ENCODE data around the gene RAP2A. TPM values are rescaled to one million over a fixed set of nuclear protein-coding genes. Genes with fewer than 3 reads are reported as not detected.

The RAP2A gene
- total RNA-seq, 1 experiment from 2014 or later = 43.6 TPM

- CTCF ChIA-PET = no interaction called here
- Histone ChIP-seq H3K27me3 (replicated peaks; ENCODE audit: insufficient read depth, low read depth, low read length, poor library complexity) (peaks cover 5% of the 10 kb centered on the region), H3K4me3 (ENCODE audit: low read depth, low read length, poor library complexity, severe bottlenecking) (no peak overlapping the region), H3K27ac (ENCODE audit: low read depth, low read length, poor library complexity, severe bottlenecking) (no peak overlapping the region), H3K4me1 (ENCODE audit: insufficient read depth, low read length, poor library complexity, severe bottlenecking) (no peaks in the 10 kb centered on the region), H3K9me3 (ENCODE audit: low read depth, low read length, poor library complexity, severe bottlenecking) (no peaks in the 10 kb centered on the region), H3K36me3 (ENCODE audit: insufficient read depth, low read length, poor library complexity, severe bottlenecking) (no peaks in the 10 kb centered on the region)
- no TSS peak for BruUV-seq (replicated peaks)
- TF ChIP-seq EZH2 (IDR thresholded peaks at IDR 0.05; ENCODE audit: borderline replicate concordance, low read depth, low read length, poor library complexity, severe bottlenecking) (no peak), CTCF (conservative IDR thresholded peaks at IDR 0.05; ENCODE audit: low read depth, low read length) (no peak)
- no peak for DNase-seq (ENCODE audit: low spot score)
- POLR2A ChIA-PET (ENCODE audit: low non-redundant PET) = no interaction called here
- intact Hi-C loops (cut with micrococcal nuclease; ENCODE audit: unreplicated experiment) = no loop called here
These were observed 25.0 kb upstream of the RAP2A start for GRCh38 chr13:97408938-97409337.

GRCh38 chr13:97411984-97412383 is 22.0 kb upstream of the RAP2A start:
- H3K27me3 ChIP-seq (replicated peaks; ENCODE audit: insufficient read depth, low read depth, low read length, poor library complexity) = peaks cover 5% of the 10 kb centered on the region
- no peaks in the 10 kb centered on the region for H3K36me3 ChIP-seq (ENCODE audit: insufficient read depth, low read length, poor library complexity, severe bottlenecking)
- ChIA-PET POLR2A (ENCODE audit: low non-redundant PET) (no interaction called here), CTCF (no interaction called here)
- DNase-seq (ENCODE audit: low spot score) = no peak
- BruUV-seq (replicated peaks) = no TSS peak
- H3K4me3 ChIP-seq (ENCODE audit: low read depth, low read length, poor library complexity, severe bottlenecking) = no peak overlapping the region
- H3K4me1 ChIP-seq (ENCODE audit: insufficient read depth, low read length, poor library complexity, severe bottlenecking) = no peaks in the 10 kb centered on the region
- intact Hi-C loops (cut with micrococcal nuclease; ENCODE audit: unreplicated experiment) = no loop called here
- no peaks in the 10 kb centered on the region for H3K9me3 ChIP-seq (ENCODE audit: low read depth, low read length, poor library complexity, severe bottlenecking)
- no peak overlapping the region for H3K27ac ChIP-seq (ENCODE audit: low read depth, low read length, poor library complexity, severe bottlenecking)
- TF ChIP-seq EZH2 (IDR thresholded peaks at IDR 0.05; ENCODE audit: borderline replicate concordance, low read depth, low read length, poor library complexity, severe bottlenecking) (no peak), CTCF (conservative IDR thresholded peaks at IDR 0.05; ENCODE audit: low read depth, low read length) (no peak)

GRCh38 chr13:97413694-97414093 is 20.3 kb upstream of the RAP2A start:
- Histone ChIP-seq H3K9me3 (ENCODE audit: low read depth, low read length, poor library complexity, severe bottlenecking) (no peaks in the 10 kb centered on the region), H3K36me3 (ENCODE audit: insufficient read depth, low read length, poor library complexity, severe bottlenecking) (no peaks in the 10 kb centered on the region), H3K27ac (ENCODE audit: low read depth, low read length, poor library complexity, severe bottlenecking) (no peak overlapping the region), H3K27me3 (replicated peaks; ENCODE audit: insufficient read depth, low read depth, low read length, poor library complexity) (peaks cover 5% of the 10 kb centered on the region), H3K4me3 (ENCODE audit: low read depth, low read length, poor library complexity, severe bottlenecking) (no peak overlapping the region), H3K4me1 (ENCODE audit: insufficient read depth, low read length, poor library complexity, severe bottlenecking) (no peaks in the 10 kb centered on the region)
- no peak for DNase-seq (ENCODE audit: low spot score)
- no peak for TF ChIP-seq CTCF (conservative IDR thresholded peaks at IDR 0.05; ENCODE audit: low read depth, low read length)
- no peak for TF ChIP-seq EZH2 (IDR thresholded peaks at IDR 0.05; ENCODE audit: borderline replicate concordance, low read depth, low read length, poor library complexity, severe bottlenecking)
- ChIA-PET POLR2A (ENCODE audit: low non-redundant PET) (no interaction called here), CTCF (no interaction called here)
- BruUV-seq (replicated peaks) = no TSS peak
- intact Hi-C loops (cut with micrococcal nuclease; ENCODE audit: unreplicated experiment) = no loop called here
